Measurements from ENCODE around the gene ARGFX.

DNA sequence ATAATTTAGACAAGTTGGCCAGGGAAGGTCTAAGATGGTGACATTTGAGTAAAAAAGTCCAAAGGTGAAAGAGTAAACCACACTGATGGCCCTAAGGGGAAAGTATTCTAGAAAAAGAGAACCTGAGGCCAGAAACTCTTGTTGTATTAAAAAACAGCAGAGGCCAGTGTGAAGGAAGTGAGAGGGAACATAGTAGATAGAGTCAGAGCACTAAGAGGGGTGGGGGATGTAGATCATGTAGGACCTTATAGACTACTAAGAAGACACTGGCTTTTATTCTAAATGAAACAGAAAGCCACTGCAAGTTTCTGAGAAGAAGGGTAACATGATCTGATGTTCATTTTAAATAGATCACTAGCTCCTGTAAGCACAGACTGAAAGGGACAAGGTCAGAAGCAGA is 36.5 kb upstream of the ARGFX start:
- TF ChIP-seq POLR2A (IDR thresholded peaks at IDR 0.05; ENCODE audit: low read length) (no peak), GATA1 (IDR thresholded peaks at IDR 0.05; ENCODE audit: low read depth, low read length) (no peak)

Data from erythroblast (primary cell).